Stimulated activated memory B cell treated with anti-CD40 and anti-IgM and Interleukin-4, amounts not matched to agents 10 μg/mL and 1 μg/mL and 100 μg/mL, for 72 hours (primary cell): ENCODE data around the gene SOCS1.
"Not testable (repeated sequence)": the region's sequence is repeated elsewhere in the genome, so short reads cannot be mapped to it uniquely, and the experiment has no call there.

ENCODE experiments used
- ATAC-seq: fragments of 150-1000 bp; cut with Tn5 transposase; 2 replicates; pipeline ENCODE4 v1.10.0; 2021
- H3K27ac Mint-ChIP-seq: one replicate; pipeline ENCODE4 v1.8.0; 2022; ENCODE audit warnings: mild to moderate bottlenecking, mixed read lengths
- H3K27me3 Mint-ChIP-seq: one replicate; pipeline ENCODE4 v1.8.0; 2022; ENCODE audit warnings: mixed read lengths
- H3K36me3 Mint-ChIP-seq: one replicate; pipeline ENCODE4 v1.8.0; 2022; ENCODE audit warnings: mixed read lengths
- H3K4me1 Mint-ChIP-seq: one replicate; pipeline ENCODE4 v1.8.0; 2022; ENCODE audit warnings: mixed read lengths
- H3K4me3 Mint-ChIP-seq: one replicate; pipeline ENCODE4 v1.8.0; 2022; ENCODE audit warnings: mild to moderate bottlenecking, moderate library complexity, mixed read lengths
- H3K9me3 Mint-ChIP-seq: one replicate; pipeline ENCODE4 v1.8.0; 2022; ENCODE audit warnings: mixed read lengths

Gene SOCS1

DNA sequence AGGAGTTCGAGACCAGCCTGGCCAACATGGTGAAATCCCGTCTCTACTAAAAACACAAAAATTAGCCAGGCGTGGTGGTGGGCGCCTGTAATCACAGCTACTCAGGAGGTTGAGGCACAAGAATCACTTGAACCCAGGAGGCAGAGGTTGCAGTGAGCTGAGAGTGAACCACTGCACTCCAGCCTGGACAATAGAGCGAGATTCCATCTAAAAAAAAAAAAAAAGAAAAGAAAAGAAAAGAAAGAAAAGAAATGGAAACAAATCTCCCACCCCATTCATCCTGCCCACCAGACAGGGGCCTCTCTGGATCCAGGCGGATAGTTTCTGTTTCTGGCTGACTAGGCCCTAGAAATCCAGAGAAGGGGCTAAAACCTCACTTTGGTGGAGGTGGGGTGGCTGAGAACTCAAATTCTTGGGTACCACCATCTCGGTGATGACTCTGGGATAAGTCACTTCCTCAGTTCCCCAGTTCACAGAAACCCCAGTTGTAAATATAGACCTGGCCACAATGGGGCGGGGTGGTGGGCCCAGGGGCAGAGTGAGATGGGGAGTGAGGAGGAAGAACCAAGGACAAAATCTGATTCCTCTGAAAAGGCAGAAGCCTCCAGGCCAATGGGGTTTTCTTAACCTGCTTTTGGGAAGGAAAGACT is 22.2 kb downstream of the SOCS1 start:
- ATAC-seq: no peak
- Mint-ChIP-seq H3K4me3 (no peak overlapping the region), H3K27ac (peak overlapping the region; percentile 92), H3K9me3 (no peaks in the 10 kb centered on the region), H3K4me1 (peaks cover 42% of the 10 kb centered on the region), H3K36me3 (no peaks in the 10 kb centered on the region), H3K27me3 (no peaks in the 10 kb centered on the region)

DNA sequence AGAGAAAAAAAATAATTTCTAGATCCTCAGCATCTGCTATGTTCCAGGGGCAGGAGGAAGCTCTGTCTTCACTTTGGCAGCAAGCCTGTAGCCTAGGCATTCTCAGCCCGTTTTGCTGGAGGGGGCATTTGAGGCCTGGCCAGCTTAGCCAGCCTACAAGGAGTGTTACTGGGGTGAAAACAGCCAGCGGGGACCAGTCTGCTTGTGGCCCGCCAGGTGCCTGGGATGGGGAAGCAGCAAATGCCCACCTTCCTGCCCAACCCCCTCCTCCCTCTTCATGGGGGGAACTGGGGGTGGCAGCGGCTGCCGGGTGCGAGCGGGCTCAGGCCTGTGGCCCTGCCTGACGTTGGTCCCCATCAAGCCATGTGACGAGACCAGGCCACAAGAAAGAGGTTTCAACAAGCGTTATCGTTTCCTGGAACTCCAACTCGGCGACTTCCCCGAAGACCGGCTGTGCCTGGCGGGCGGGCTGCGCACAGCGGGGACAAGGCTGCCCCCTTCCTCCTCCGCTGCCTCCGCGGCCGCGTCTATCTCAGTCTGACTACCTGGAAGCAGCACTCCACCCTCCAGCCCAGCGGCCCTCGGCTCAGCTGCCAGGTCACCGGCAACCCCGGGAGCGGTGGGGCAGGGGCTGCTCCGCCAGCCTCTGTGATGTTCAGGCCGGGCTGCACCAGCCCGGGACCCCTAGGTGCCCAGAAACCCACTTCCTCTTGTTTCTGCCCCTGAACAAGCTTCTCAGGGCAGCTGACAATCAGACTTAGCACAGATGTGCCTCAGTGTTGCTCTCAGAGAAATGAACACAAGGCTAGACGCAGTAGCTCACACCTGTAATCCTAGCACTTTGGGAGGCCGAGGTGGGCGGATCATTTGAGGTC is 22.9 kb downstream of the SOCS1 start:
- peak; percentile 90 for ATAC-seq
- H3K27me3 Mint-ChIP-seq: no peaks in the 10 kb centered on the region
- peaks cover 45% of the 10 kb centered on the region for H3K4me1 Mint-ChIP-seq
- peak overlapping the region; percentile 92 for H3K27ac Mint-ChIP-seq
- H3K4me3 Mint-ChIP-seq: peak overlapping the region; percentile 55
- no peaks in the 10 kb centered on the region for H3K9me3 Mint-ChIP-seq
- H3K36me3 Mint-ChIP-seq: no peaks in the 10 kb centered on the region

DNA sequence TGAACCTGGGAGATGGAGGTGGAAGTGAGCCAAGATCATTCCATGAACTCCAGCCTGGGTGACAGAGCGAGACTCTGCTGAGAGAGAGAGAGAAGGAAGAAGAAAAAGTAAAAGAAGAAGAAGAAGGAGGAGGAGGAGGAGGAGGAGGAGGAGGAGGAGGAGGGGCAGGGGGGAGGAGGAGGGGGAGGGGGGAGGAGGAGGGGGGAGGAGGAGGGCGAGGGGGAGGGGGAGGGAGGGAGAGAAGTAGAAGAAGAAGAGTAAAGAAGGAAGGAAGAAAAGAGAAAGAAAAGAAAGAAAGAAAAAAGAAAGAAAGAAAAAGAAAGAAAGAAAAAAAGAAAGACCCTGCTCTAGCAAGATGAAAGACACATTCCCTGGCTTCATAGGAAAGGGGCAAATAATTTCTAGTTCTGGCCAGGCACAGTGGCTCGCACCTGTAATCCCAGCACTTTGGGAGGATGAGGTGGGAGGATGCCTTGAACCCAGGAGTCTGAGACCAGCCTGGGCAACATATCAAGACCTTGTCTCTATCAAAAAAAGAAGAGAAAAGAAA is 23.6 kb downstream of the SOCS1 start:
- Mint-ChIP-seq H3K36me3 (no peaks in the 10 kb centered on the region), H3K4me1 (peaks cover 45% of the 10 kb centered on the region), H3K9me3 (no peaks in the 10 kb centered on the region), H3K27ac (peak overlapping the region; percentile 92), H3K27me3 (no peaks in the 10 kb centered on the region), H3K4me3 (peak overlapping the region; percentile 67)
- ATAC-seq: no peak

DNA sequence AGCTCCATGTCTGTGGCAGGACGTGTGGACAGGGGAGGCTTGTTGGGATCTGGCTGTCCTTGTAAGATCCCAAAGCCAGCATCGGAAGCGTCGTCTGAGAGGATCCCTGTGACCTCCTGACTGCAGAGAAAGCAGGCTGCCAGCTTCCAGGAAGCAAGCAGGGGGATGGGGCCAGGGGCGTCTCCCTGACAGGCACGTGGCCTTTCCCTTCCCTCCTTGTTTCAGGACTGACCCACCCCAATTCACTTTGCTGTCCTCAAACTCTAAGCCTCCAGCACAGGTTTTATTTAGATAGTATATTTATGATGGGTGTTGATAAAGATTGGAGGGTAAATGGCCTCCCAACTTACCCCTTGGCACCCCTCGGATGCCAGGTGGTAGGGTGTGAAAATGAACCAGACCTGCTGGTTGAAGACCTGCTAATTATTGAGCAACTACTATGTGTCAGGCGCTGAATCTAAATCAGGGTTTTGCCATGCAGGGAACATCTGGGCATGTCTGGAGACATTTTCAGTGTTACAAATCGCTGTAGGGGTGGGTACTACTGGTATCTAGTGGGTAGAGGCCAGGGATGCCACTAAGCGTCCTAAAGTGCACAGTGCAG is 24.5 kb downstream of the SOCS1 start:
- Mint-ChIP-seq H3K4me3 (no peak overlapping the region), H3K4me1 (peaks cover 47% of the 10 kb centered on the region), H3K9me3 (no peaks in the 10 kb centered on the region), H3K36me3 (no peaks in the 10 kb centered on the region), H3K27ac (peak overlapping the region; percentile 92), H3K27me3 (no peaks in the 10 kb centered on the region)
- no peak for ATAC-seq

DNA sequence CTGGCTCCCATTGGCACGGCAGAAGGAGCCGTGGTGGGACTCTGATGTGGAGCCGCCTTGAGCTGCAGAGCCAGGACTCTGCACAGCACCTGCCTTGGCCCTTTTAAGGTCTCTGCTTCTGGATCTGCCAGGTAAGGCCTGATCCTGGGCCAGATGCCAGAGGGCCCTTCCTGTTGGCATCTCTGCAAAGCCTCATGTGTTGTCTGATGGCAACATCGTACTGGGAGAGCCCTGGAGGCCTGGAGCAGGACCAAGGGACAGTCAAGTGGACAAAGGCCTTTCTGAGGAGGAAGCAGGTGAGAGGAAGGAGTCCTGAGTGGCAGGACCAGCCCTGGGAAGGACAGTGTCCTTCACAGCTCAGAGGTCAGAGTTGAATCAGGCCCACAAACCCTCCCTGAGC is 26.1 kb downstream of the SOCS1 start:
- Mint-ChIP-seq H3K27ac (peak overlapping the region; percentile 92), H3K9me3 (no peaks in the 10 kb centered on the region), H3K4me1 (peaks cover 61% of the 10 kb centered on the region), H3K36me3 (no peaks in the 10 kb centered on the region), H3K4me3 (no peak overlapping the region), H3K27me3 (no peaks in the 10 kb centered on the region)
- no peak for ATAC-seq

DNA sequence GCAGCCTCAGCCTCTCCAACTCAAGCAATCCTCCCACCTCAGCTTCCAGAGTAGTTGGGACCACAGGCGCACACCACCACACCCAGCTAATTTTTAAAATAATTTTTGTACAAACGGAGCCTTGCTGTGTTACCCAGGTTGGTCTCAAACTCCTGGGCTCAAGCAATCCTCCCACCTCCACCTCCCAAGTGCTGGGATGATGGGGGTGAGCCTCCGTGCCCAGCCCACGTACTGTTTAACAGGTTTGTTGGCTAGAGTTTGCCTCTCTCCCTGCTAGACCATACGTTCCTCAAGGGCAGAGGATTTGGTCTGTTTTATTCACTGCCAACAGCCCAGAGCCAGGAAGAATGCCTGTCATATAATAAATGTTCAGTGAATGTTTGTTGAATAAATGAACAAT is 26.6 kb downstream of the SOCS1 start:
- H3K36me3 Mint-ChIP-seq: no peaks in the 10 kb centered on the region
- H3K9me3 Mint-ChIP-seq: no peaks in the 10 kb centered on the region
- H3K27ac Mint-ChIP-seq: peak overlapping the region; percentile 92
- no peaks in the 10 kb centered on the region for H3K27me3 Mint-ChIP-seq
- ATAC-seq: no peak
- H3K4me3 Mint-ChIP-seq: no peak overlapping the region
- peaks cover 62% of the 10 kb centered on the region for H3K4me1 Mint-ChIP-seq

DNA sequence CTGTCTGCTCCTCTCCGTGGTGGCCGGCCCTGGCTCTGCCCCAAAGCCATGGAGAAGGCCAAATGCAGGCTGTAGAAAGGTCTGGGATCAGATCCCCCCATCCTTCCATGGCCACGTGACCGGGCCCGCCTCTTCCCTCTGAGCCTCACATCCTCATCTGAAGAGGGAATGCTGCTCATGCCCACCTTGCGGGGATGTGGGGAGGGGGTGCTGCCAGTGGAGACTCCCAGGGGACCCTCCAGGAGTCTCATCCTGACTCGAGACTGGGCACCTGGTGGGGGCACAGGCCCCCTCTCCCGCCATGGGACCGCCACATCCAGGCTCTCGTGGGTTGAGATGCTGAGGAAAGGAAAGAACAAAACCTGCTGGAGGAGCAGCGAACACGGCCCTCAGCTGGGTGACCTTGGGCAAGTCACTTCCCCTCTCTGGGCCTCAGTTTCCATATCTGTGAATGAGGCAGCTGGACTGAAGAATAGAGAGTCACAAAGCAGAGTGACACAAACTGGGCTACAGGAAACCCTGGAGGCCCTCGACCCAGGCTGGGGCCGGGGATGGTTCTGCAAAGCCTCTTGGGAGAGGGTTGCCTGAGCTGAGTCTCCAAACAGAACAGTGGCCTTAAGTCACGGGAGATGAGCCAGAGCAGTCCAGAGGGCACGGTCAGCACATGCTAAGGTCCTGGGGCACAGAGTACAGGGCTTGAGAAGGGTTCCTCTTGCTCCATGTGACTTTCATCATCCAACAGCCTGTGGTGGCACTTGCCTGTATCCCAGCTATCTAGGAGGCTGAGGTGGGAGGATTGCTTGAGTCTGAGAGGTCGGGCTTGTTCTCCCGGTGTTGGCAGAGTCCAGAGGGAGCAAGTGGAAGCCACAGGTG is 30.1 kb downstream of the SOCS1 start:
- peak overlapping the region; percentile 94 for H3K27ac Mint-ChIP-seq
- no peak for ATAC-seq
- peak overlapping the region; percentile 57 for H3K4me3 Mint-ChIP-seq
- H3K36me3 Mint-ChIP-seq: no peaks in the 10 kb centered on the region
- peaks cover 47% of the 10 kb centered on the region for H3K4me1 Mint-ChIP-seq
- H3K9me3 Mint-ChIP-seq: no peaks in the 10 kb centered on the region
- no peaks in the 10 kb centered on the region for H3K27me3 Mint-ChIP-seq

DNA sequence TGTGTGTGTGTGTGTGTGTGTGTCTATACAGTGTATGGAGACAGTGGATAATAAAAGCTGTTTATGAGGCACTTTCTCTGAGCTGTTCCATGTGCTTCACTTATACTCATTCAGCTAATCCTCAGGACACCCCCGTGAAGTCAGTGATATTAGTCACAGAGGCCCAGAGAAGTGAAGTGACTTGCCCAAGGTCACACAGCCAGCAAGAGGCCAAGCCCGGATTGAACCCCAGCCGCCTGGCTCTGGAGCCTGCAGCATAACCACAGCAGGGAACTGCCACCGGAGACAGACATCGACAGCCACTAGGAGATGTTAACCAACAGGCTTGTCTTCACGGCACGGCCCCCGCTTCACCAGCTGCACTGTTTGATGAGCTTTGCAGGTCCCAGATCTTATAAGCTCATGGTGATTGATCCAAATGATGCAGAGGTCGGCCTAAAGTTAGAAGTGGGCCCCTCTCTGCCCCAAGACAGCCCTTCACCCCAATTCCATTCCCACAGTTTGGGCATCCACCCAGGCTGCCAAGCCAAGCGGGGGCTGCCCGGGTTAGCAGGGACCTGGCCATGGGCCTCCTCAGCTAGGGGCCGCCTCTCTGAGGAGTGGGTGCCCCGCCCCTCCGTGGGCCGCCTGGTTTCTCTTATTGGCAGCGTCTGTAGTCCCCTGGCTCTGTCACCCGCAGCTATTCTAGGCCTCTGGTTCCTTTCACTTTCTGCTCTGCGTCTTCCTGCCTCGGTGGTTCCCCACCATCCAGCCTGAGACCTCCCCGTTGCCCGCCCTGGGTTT is 30.9 kb downstream of the SOCS1 start:
- Mint-ChIP-seq H3K4me3 (peak overlapping the region; percentile 57), H3K36me3 (no peaks in the 10 kb centered on the region), H3K4me1 (peaks cover 45% of the 10 kb centered on the region), H3K27me3 (no peaks in the 10 kb centered on the region), H3K9me3 (no peaks in the 10 kb centered on the region), H3K27ac (peak overlapping the region; percentile 94)
- ATAC-seq: peak; percentile 93

DNA sequence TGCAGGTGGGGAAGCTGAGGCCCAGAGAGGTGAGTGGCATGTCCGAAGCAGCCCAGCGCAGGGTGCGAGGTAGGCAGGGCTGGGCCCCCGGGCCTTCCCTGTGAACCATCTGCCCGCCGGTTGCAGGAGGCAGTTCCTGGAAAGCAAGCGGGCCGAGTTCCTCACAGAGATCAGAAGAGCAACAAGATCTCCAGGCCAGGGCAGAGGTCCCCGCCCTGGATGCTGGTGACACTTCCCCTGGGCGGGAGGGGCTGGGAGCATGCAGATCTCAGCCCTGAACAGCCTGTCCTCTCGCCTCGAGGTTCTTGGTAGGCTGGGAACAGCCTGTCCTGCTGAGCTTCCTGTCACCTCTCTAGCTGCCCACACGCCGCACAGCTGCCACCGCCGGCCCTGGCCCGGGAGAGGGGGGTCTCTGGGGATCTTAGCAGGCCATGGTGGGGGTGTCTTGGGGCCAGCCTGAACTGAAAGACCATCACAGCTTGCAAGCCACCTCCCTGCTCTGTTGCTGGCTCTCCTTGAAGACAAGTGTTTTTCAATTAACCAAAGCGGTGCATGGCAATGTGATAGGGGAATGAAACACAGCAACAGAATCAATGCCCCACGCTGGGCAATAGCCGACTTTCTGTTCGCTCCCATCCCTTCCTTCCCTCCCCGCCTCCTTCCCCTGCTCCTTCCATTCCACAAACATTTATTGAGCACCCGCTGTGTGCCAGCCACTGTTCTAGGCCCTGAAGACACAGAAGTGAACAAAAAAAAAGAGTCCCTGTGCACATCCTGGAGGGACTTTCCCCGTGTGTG is 31.7 kb downstream of the SOCS1 start:
- peak overlapping the region; percentile 57 for H3K4me3 Mint-ChIP-seq
- peaks cover 45% of the 10 kb centered on the region for H3K4me1 Mint-ChIP-seq
- H3K9me3 Mint-ChIP-seq: no peaks in the 10 kb centered on the region
- H3K36me3 Mint-ChIP-seq: no peaks in the 10 kb centered on the region
- H3K27me3 Mint-ChIP-seq: no peaks in the 10 kb centered on the region
- peak overlapping the region; percentile 94 for H3K27ac Mint-ChIP-seq
- peak; percentile 71 for ATAC-seq

DNA sequence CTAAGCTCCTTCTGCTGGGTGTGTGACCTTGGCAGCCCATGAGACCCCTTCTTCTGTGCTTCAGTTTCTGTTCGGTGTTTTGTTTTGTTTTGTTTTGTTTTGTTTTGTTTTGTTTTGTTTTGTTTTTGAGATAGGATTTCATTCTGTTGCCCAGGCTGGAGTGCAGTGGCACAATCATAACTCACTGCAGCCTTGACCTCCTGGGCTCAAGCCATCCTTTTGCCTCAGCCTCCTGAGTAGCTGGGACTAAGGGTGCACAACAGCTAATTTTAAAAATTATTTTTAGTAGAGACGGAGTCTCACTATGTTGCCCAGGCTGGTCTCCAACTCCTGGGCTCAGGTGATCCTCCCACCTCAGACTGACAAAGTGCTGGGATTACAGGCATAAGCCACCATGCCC is 35.5 kb downstream of the SOCS1 start:
- H3K4me3 Mint-ChIP-seq, ATAC-seq, H3K36me3 Mint-ChIP-seq, H3K27me3 Mint-ChIP-seq, H3K9me3 Mint-ChIP-seq, H3K27ac Mint-ChIP-seq: not testable (repeated sequence)
- H3K4me1 Mint-ChIP-seq: peaks cover 42% of the 10 kb centered on the region

DNA sequence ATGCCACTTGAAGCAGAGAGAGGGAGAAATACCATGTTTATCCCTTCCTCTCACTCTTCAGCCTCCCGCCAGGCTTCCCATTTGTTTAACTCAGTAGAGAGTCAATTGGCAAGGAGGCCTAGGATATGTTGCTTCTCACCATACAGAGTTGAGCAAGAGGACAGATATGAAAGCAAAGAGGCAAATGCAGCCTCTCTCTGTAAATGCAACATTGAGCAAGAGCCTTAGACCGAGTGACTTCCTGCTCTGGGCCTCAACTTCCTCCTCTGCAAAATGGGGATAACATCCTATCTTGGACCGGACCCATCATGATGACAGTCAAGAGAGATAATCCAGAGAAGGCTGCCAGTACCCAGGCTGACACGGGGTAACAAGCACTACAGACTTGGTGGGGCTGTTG is 36.8 kb downstream of the SOCS1 start:
- Mint-ChIP-seq H3K9me3 (peaks cover 6% of the 10 kb centered on the region), H3K4me1 (peaks cover 29% of the 10 kb centered on the region), H3K27ac (no peak overlapping the region), H3K27me3 (no peaks in the 10 kb centered on the region), H3K36me3 (peaks cover 5% of the 10 kb centered on the region), H3K4me3 (no peak overlapping the region)
- ATAC-seq: no peak

DNA sequence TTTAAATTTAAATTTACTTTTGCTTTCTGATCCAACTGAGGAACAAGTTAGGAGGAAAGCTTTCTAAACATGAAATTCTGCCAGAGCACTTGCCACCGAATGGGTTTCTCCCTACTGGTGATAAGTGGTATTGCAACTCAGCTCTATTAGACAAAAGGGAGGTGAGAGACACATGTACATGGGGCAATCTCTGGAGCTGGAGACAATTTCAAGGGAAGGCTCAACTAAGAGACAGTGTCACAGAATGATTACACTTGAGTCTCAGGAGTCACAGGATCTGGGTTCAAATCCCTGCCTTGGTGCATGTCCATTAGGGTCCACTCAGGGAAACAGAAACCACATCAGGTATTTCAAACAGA is 37.4 kb downstream of the SOCS1 start:
- Mint-ChIP-seq H3K4me1 (peaks cover 27% of the 10 kb centered on the region), H3K9me3 (peaks cover 6% of the 10 kb centered on the region), H3K27ac (no peak overlapping the region), H3K36me3 (peaks cover 5% of the 10 kb centered on the region), H3K4me3 (no peak overlapping the region), H3K27me3 (no peaks in the 10 kb centered on the region)
- no peak for ATAC-seq

DNA sequence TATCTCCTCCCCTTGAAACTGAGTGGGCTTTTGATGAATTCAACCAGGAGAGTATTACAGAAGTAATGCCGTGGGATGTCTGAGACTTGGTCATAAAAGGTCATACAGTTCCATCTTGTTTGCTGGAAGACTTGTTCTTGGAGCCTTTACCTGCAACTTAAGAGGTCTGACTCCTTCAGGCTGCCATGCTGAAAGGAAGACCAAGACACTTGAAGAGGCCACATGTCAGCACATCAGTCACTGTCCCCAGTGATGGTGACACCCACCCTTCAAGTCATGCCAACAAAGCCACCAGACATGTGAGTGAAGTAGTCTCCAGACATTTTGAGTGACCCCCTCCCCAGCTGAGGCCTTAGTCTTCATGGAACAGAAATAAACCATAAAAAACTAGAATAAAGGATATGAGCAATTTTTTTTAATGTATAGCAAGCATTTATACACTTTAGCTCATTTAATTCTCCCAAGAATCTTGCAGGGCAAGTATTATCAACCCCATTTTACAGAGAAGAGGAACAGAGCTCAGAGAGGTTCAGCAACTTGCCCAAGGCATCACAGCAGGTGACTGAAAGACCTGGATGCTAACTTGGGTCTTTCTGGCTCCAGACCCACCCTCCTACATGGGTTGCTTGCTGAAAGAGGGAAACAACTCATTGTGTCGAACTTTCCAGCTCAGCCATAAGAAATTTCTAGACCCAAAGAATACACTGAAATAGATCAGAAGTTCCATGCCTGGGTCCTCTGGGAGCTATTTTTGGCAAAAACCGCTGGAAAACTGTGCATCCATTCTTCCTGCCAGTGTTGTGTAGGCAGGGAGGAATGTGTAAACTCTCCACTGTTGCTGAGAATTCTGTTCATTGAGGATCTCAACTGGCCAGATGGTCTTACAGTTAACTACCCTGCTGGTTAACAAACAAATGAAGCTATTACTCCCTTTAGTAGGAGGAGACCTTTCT is 38.1 kb downstream of the SOCS1 start:
- Mint-ChIP-seq H3K9me3 (peaks cover 6% of the 10 kb centered on the region), H3K27ac (no peak overlapping the region), H3K4me3 (no peak overlapping the region), H3K27me3 (no peaks in the 10 kb centered on the region), H3K4me1 (peaks cover 31% of the 10 kb centered on the region), H3K36me3 (peaks cover 5% of the 10 kb centered on the region)
- ATAC-seq: no peak
